ENCODE measurements around the gene ST3GAL6.
A peak's percentile ranks its signal among the peaks of the same experiment; 100 is the strongest.

The ST3GAL6 gene, protein sequence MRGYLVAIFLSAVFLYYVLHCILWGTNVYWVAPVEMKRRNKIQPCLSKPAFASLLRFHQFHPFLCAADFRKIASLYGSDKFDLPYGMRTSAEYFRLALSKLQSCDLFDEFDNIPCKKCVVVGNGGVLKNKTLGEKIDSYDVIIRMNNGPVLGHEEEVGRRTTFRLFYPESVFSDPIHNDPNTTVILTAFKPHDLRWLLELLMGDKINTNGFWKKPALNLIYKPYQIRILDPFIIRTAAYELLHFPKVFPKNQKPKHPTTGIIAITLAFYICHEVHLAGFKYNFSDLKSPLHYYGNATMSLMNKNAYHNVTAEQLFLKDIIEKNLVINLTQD

GRCh38 chr3:98763076-98763475, at the start of gene ST3GAL6:
Gene ST3GAL6 (plus strand): TSS chr3:98763340. CDS start chr3:98768441, 5,101 bp downstream.
- no peak for DNase-seq

DNA sequence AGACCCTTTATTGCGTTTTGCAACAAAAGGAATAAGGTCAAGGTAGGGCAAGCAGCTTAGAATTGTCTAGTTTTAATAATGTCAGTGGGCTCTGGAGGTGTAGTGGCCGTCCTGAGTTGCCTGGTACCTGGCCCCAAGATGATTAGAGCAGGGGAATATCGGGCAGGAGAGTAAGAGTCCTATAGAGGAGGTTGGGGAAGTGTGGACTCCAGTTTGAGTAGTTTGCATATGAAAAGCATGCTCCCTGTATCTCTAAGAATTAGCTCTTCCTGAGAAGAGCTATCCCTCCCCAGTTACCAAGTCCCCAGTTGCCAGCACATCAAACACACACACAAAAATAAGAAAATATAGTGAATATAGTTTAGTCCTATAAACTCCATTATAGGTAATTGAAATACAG, 49.2 kb upstream of the ST3GAL6 start:
- DNase-seq: no peak

DNA sequence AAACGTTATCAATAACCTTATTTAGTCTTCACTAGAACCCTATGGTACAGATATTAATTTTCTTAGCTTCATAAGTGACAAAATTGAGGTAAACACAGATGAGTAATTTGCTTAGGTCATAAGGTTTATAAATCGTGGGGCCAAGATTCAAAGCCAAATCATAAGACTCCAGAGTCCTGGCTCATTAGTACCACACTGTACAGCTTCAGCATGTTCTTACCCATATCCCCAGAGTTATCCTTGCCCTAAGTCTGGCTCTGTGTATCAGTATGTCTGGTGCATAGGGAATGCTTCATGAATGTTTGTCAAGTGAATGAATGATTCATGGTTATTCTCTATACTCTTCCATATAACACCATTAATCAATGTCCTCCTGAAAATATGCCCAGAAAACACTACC, 45.6 kb upstream of the ST3GAL6 start:
- DNase-seq: no peak

- no peak for DNase-seq
Observed at GRCh38 chr3:98718730-98719129, 44.4 kb upstream of the ST3GAL6 start.

- DNase-seq: no peak
Observed at GRCh38 chr3:98721776-98722175, 41.4 kb upstream of the ST3GAL6 start.

- DNase-seq: no peak
Observed at GRCh38 chr3:98722389-98722788, 40.8 kb upstream of the ST3GAL6 start.

- DNase-seq: no peak
Observed at GRCh38 chr3:98725352-98725751, 37.8 kb upstream of the ST3GAL6 start.

DNA sequence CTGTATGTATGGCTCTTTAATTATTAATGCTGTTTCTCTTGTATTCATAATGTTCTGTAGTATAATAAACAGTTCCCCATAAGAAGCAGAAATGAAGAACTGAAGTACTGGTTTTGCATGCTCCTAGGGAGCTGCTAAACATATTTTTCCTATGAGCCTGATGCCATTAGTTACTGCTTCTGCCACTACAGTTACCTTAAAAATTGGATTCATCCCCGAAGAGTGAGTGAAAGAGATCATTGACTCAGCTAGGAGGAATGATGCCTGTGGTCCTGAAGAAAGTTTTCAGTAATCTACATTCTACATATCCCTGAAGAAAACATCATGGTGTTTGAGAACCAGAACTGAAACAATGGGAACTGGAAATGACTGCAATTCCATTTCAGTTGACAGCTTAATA, 37.1 kb upstream of the ST3GAL6 start:
- DNase-seq: no peak

DNA sequence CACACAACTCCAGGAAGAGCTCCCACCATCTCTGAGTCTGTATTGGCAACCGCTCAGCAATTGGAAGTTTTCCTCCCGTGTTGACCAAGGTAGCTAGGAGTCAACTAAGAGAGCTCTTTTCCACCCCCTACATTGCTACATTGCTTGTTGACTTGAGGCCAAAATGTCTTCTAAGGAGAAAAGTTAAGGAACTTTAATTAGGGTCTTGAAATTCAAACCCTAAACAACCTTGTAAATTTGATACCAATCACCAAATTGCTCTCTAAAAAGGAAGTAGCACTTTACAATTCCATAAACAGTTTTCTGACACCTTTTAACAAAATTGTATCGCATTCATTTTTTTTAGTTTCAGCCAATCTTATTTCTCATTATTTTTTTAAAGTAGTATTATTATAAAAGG, 35.5 kb upstream of the ST3GAL6 start:
- no peak for DNase-seq

DNA sequence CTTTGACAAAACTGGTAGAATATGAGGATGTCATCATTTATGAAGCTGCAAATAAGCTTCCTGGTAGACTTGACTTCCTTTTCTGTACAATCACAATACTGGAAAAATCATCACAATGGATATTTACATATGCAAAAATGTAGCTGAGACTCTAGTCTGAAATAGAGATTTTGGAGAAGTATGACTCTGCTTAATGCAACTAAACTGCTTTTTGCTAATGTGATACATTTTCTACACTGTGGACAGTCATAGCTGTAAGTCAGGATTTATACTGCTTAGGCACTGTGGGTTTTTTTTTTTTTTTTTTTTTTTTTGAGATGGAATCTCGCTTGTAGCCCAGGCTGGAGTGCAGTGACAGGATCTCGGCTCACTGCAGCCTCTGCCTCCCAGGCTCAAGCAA, 34.5 kb upstream of the ST3GAL6 start:
- no peak for DNase-seq

GRCh38 chr3:98730338-98730737, 32.8 kb upstream of the ST3GAL6 start:
- no peak for DNase-seq

DNA sequence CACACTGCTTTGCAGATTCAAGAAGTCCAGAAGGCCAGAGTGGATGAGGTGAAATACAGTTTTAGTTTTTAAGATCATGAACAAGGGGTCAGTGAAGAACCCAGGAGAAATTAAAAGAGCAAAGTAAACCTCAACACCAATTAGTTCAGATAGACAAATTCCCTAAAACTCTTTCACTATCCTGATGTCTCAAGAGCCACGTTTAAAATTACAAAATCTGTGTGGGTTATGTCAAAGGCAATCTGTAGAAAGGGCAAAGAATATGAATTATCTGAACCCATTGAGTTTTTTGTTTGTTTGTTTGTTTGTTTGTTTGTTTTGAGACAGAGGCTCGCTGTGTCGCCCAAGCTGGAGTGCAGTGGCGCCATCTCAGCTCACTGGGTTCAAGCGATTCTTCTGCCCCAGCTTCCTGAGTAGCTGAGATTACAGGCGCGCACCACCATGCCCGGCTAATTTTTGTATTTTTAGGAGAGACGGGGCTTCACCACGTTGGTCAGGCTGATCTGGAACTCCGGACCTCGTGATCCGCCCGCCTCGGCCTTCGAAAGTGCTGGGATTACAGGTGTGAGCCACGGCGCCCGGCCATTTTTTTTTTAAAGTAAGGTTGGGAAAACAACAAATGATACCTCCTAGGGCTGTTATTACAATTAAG, 32.1 kb upstream of the ST3GAL6 start:
- DNase-seq: no peak

DNA sequence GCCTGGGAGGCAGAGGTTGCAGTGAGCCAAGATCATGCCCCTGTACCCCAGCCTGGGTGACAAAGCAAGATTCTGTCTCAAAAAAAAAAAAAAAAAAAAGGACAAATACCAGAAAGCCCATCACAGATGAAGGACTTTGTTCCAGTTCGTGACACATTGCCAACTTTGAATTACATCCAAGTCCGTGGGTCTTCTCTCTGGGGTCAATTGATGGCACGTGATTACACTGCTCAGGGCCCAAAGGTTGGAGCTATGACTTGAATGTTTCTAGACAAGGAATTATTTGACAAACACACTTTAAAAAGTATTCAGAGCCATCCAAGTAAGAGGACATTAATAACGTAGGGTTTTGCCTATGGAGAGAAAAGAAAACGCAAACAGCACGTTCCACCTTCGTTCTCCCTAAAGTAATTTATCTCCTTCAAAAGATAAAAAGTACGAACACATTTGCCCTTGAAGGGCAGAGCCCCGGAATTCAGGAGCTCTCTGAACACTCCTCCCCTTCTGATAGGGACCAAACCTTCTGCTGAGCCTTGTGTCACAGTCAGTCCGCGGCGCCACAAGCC, 31.3 kb upstream of the ST3GAL6 start:
- no peak for DNase-seq

GRCh38 chr3:98732286-98733052, 30.7 kb upstream of the ST3GAL6 start:
- DNase-seq: peak; percentile 73 to 78

DNA sequence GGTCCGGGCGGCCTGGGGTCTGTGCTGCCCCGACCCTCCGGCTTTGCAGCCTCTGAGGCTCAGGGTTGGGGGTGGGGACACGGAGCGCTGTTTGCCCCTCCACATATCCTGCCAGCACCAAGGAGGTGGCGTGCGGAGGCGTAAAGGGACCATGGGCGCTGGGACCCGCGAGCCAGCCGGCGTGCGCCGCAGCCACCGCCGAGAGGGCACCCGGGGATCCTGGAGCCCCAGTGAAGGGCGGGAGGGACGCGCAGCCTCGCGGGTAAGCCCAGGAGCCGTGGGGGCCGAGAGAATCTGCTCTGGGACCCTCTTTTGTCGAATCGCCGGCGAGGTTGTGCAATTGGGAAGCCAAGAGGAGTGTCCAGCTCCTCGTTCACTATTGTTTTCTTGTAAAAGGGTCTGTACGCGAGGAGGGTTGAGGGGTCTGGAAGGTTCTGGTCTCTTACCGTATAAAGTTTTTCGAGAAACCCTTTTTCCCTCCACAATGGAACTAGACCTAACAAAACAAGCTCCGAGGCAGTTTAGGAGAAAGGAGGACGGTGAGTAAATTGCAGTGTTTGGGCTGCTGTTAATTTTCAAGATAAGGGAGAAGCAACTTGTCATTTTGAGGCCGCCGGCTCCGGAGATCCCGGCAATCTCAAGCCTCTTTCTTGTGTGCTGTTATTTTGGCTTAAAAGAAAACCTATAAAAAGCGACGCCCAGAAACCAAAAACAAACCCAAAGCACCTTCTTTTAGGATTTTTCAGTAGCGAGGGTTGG, 29.9 kb upstream of the ST3GAL6 start:
- DNase-seq: peak in 1 of 2 experiments; percentile 24

DNA sequence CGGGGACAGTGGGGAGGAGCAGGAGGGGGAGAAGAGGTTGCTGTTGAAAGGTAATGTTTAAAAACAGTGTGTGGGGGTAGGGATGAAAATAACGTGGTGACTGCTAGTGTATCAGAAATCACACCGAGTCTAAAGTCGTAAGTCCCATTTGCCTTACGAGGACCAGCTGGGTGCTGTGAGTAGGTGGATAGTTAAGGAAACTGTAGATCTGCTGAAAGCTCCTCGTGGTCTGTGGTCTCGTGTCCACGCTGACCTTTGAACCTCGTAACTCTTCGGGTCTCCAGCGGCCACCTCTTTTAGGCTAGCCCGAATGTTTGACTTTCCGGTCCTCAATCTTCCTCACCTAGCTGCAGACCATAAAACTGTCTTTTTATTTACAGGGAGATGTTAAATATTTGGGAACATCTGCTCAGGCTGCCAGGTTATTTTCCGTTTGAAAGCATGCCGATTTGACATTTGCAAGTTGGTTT, 29.3 kb upstream of the ST3GAL6 start:
- peak; percentile 8 to 38 for DNase-seq

DNA sequence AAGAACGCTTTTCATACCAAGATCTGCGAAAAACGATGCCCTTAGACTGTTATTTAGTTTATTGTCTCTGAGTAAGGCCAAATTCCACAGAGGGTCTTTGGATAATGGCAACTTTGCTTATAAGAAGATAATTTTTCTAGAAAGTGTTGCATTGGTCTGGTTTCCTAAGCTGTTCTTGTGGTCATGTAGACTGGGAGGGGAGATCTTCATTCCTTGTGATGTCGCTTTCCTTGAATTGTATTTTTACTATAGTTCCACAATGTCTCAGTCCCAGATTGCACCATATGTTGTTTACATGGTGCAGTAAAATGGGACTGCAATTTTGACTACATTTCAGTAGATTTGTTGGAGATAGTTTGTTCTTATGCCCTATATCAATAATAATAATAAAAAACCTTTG, 28.8 kb upstream of the ST3GAL6 start:
- DNase-seq: no peak

- no peak for DNase-seq
Observed at GRCh38 chr3:98734735-98735134, 28.4 kb upstream of the ST3GAL6 start.

DNA sequence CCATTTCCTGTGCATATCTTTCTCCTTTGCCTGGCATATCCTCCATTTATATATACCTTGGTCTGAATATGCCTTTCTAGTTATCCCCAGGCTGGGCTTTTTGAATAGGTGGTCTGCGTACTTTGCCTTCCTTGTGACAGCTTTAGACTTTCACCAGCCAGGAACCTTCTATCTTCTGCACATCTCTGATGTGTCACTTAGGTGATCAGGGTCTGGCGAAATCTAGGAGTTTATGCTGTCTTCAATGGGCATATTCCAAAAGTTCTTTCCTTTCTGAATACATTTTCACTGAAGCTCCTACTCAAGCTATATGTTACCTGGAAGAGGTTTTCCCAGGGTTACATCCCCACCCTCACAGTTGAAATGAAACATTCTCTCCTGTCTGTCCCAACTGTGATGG, 27.8 kb upstream of the ST3GAL6 start:
- no peak for DNase-seq

DNA sequence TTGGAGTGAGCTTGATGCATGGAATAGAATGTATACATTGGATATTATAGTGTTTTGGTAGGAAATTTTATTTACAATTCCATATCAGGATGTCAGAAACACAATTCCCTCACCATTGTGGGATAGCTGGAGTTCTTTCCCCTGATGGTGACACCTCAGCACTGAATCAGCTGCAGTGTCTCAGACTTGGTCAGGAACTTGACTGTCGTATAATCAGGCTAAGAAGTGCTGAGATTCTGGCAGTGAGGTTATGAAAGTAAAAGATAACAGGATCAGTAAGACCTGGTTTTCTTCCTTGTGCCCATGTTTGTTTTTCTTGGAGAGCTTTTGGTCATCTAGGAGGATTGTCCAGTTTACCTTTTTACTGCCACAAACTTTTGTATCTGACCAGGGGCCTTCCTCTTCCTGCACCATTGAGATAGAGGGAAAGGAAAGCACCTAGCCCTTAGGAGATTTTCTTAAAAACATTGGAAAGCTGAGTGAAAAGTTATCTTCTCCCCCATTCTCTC, 27.3 kb upstream of the ST3GAL6 start:
- DNase-seq: no peak

DNA sequence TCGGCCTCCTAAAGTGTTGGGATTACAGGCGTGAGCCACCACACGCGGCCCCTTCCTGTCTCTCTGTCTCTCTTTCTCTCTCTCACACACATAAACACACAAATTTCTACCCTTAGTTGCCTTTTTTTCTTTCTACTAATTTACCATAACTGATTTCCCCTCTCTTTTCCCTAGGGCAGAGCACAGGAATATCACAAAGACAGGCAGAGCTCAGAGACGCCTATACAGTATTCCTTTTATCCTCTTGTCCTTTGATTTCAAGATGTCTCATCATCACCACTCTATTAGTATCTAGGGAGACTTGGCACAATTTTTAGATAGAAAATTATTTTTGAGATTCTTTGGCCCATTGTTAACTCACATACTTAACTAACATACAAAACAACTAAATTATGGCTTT, 25.8 kb upstream of the ST3GAL6 start:
- DNase-seq: no peak

- DNase-seq: no peak
Observed at GRCh38 chr3:98739266-98739665, 23.9 kb upstream of the ST3GAL6 start.

Data from SHP77 (cell line).